Hematopoietic multipotent progenitor cell treated with erythropoietin and hydrocortisone succinate and interleukin-3 and kit ligand, for 6 days (in vitro differentiated cells): ENCODE measurements around the gene HSPA12A.

Source experiments
- DNase-seq: peaks from one replicate; pipeline ENCODE4 v3.0.0-alpha.2; 2015

HSPA12A gene

GRCh38 chr10:116690356-116691322, 51.7 kb downstream of the HSPA12A start:
- DNase-seq = no peak

- DNase-seq = no peak
Observed at GRCh38 chr10:116689744-116690143, 52.6 kb downstream of the HSPA12A start.

- DNase-seq = no peak
Observed at GRCh38 chr10:116688741-116689495, 53.4 kb downstream of the HSPA12A start.

GRCh38 chr10:116688241-116688711, 54.1 kb downstream of the HSPA12A start:
- peak; percentile 30 for DNase-seq

GRCh38 chr10:116687633-116688032, 54.7 kb downstream of the HSPA12A start:
- DNase-seq = no peak

GRCh38 chr10:116686632-116687031, 55.7 kb downstream of the HSPA12A start:
- no peak for DNase-seq

- DNase-seq = no peak
Observed at GRCh38 chr10:116685807-116686206, 56.6 kb downstream of the HSPA12A start.

- DNase-seq = no peak
Observed at GRCh38 chr10:116684781-116685180, 57.6 kb downstream of the HSPA12A start.

- no peak for DNase-seq
Observed at GRCh38 chr10:116683821-116684220, 58.5 kb downstream of the HSPA12A start.

GRCh38 chr10:116683166-116683565, 59.2 kb downstream of the HSPA12A start:
- DNase-seq = no peak

- DNase-seq = no peak
Observed at GRCh38 chr10:116679351-116679750, 63.0 kb downstream of the HSPA12A start.

GRCh38 chr10:116676633-116677032, 65.7 kb downstream of the HSPA12A start:
- no peak for DNase-seq

GRCh38 chr10:116676118-116676517, 66.2 kb downstream of the HSPA12A start:
- no peak for DNase-seq

GRCh38 chr10:116674901-116675423, 67.4 kb downstream of the HSPA12A start:
- DNase-seq = no peak

- DNase-seq = no peak
Observed at GRCh38 chr10:116673866-116674265, 68.5 kb downstream of the HSPA12A start.

- DNase-seq = no peak
Observed at GRCh38 chr10:116672891-116673290, 69.5 kb downstream of the HSPA12A start.

GRCh38 chr10:116671274-116671926, 71.0 kb downstream of the HSPA12A start:
- DNase-seq = peak; percentile 46

- no peak for DNase-seq
Observed at GRCh38 chr10:116670706-116671105, 71.7 kb downstream of the HSPA12A start.

GRCh38 chr10:116669832-116670644, 72.3 kb downstream of the HSPA12A start:
- DNase-seq = no peak

- DNase-seq = no peak
Observed at GRCh38 chr10:116669080-116669479, 73.3 kb downstream of the HSPA12A start.

- DNase-seq = no peak
Observed at GRCh38 chr10:116668446-116668845, 73.9 kb downstream of the HSPA12A start.

GRCh38 chr10:116668018-116668417, 74.3 kb downstream of the HSPA12A start:
- no peak for DNase-seq
